Activated CD8-positive, alpha-beta memory T cell treated with anti-CD3 and anti-CD28 coated beads for 48 hours (primary cell): ENCODE data around the gene CD109.
"Not testable (repeated sequence)": the region's sequence is repeated elsewhere in the genome, so short reads cannot be mapped to it uniquely, and the experiment has no call there.

Experiments
- DNase-seq, 3 experiments: peaks; one replicate each; pipeline ENCODE4 v3.0.0-alpha.2; 2020; ENCODE audit warnings: low read depth in 2 of 3, low spot score in 2 of 3

Gene CD109

GRCh38 chr6:73784726-73785505 lies 88.9 kb downstream of the CD109 start:
- DNase-seq = no peak

GRCh38 chr6:73790574-73790973 lies 94.6 kb downstream of the CD109 start:
- no peak for DNase-seq

GRCh38 chr6:73791336-73791735 lies 95.3 kb downstream of the CD109 start:
- no peak for DNase-seq

GRCh38 chr6:73792738-73793137 lies 96.7 kb downstream of the CD109 start:
- no peak for DNase-seq

- DNase-seq = no peak
Measured at GRCh38 chr6:73796881-73797280, 100.9 kb downstream of the CD109 start.

GRCh38 chr6:73797861-73798260 lies 101.9 kb downstream of the CD109 start:
- no peak for DNase-seq

GRCh38 chr6:73798592-73798991 lies 102.6 kb downstream of the CD109 start:
- no peak for DNase-seq

- DNase-seq = no peak
Measured at GRCh38 chr6:73800997-73801396, 105.0 kb downstream of the CD109 start.

GRCh38 chr6:73801652-73802268 lies 105.8 kb downstream of the CD109 start:
- DNase-seq = no peak

GRCh38 chr6:73802366-73802765 lies 106.4 kb downstream of the CD109 start:
- DNase-seq = no peak

GRCh38 chr6:73803562-73804241 lies 107.7 kb downstream of the CD109 start:
- no peak for DNase-seq

GRCh38 chr6:73805221-73805620 lies 109.2 kb downstream of the CD109 start:
- not testable (repeated sequence) for DNase-seq

- not testable (repeated sequence) for DNase-seq
Measured at GRCh38 chr6:73805982-73806381, 110.0 kb downstream of the CD109 start.

- no peak for DNase-seq
Measured at GRCh38 chr6:73811706-73812105, 115.7 kb downstream of the CD109 start.

GRCh38 chr6:73817253-73817652 lies 121.2 kb downstream of the CD109 start:
- no peak for DNase-seq

- no peak for DNase-seq
Measured at GRCh38 chr6:73823046-73823735, 127.2 kb downstream of the CD109 start.

- DNase-seq = no peak
Measured at GRCh38 chr6:73823832-73824231, 127.8 kb downstream of the CD109 start.

- no peak for DNase-seq
Measured at GRCh38 chr6:73826571-73826970, 130.6 kb downstream of the CD109 start.

- DNase-seq = no peak
Measured at GRCh38 chr6:73830119-73830518, 134.1 kb downstream of the CD109 start.

GRCh38 chr6:73832313-73832712 lies 136.3 kb downstream of the CD109 start:
- no peak for DNase-seq

- DNase-seq = not testable (repeated sequence)
Measured at GRCh38 chr6:73844696-73845095, 148.7 kb downstream of the CD109 start.

- not testable (repeated sequence) for DNase-seq
Measured at GRCh38 chr6:73851048-73851447, 155.0 kb downstream of the CD109 start.
